Neural cell (in vitro differentiated cells): ENCODE measurements around the gene MAP4K4. TPM values are rescaled to one million over a fixed set of nuclear protein-coding genes. Genes with fewer than 3 reads are reported as not detected.

ENCODE experiments used
- H2AFZ ChIP-seq: fragments of 200-600, 300-800 bp; sonication (generic), shearing (Covaris generic); 2 replicates; pipeline ENCODE4 v1.6.0; 2014; ENCODE audit warnings: low read depth, mild to moderate bottlenecking, antibody characterized with exemption, low read length, moderate library complexity
- H3F3A ChIP-seq: fragments of 200-600 bp; shearing (Covaris generic); 2 replicates; pipeline ENCODE4 v1.6.1; 2016; ENCODE audit warnings: mild to moderate bottlenecking, moderate library complexity, mixed read lengths, antibody characterized with exemption, low read length; ENCODE audit not compliant: insufficient read depth, poor library complexity, severe bottlenecking
- H3K27ac ChIP-seq: fragments of 200-600, 300-800 bp; sonication (generic), shearing (Covaris generic); 2 replicates; pipeline ENCODE4 v1.5.1; 2014; ENCODE audit warnings: mild to moderate bottlenecking, low read length, moderate library complexity
- H3K27me3 ChIP-seq: fragments of 300-800, 200-600 bp; sonication (generic), shearing (Covaris generic); 2 replicates; pipeline ENCODE4 v1.6.0; 2014; ENCODE audit warnings: mild to moderate bottlenecking, low read depth, low read length, moderate library complexity; ENCODE audit not compliant: insufficient read depth
- H3K36me3 ChIP-seq: fragments of 300-800, 200-600 bp; sonication (generic), shearing (Covaris generic); 2 replicates; pipeline ENCODE4 v1.5.1; 2014; ENCODE audit warnings: mild to moderate bottlenecking, antibody characterized with exemption, low read length, moderate library complexity; ENCODE audit not compliant: insufficient read depth
- H3K4me2 ChIP-seq: fragments of 300-800, 200-600 bp; sonication (generic), shearing (Covaris generic); 2 replicates; pipeline ENCODE4 v1.6.0; 2014; ENCODE audit warnings: mild to moderate bottlenecking, low read length
- H3K4me3 ChIP-seq: fragments of 300-800, 200-600 bp; sonication (generic), shearing (Covaris generic); 2 replicates; pipeline ENCODE4 v1.5.1; 2014; ENCODE audit warnings: mild to moderate bottlenecking, low read length, moderate library complexity
- H3K79me2 ChIP-seq: fragments of 200-600 bp; shearing (Covaris generic); replicated peaks from 2 replicates; pipeline ENCODE4 v1.6.0; 2014; ENCODE audit warnings: mild to moderate bottlenecking, low read length, moderate library complexity; ENCODE audit not compliant: insufficient read depth
- H3K9ac ChIP-seq: fragments of 300-800, 200-600 bp; sonication (generic), shearing (Covaris generic); 2 replicates; pipeline ENCODE4 v1.6.1; 2016; ENCODE audit warnings: mild to moderate bottlenecking, low read length, mixed read lengths
- H3K9me2 ChIP-seq: fragments of 200-600 bp; shearing (Covaris generic); 2 replicates; pipeline ENCODE4 v1.6.1; 2016; ENCODE audit warnings: mild to moderate bottlenecking, low read length, mixed read lengths; ENCODE audit not compliant: insufficient read depth
- H3K9me3 ChIP-seq: fragments of 200-600, 300-800 bp; sonication (generic), shearing (Covaris generic); 2 replicates; pipeline ENCODE4 v1.6.1; 2016; ENCODE audit warnings: mild to moderate bottlenecking, mixed run types, low read length, moderate library complexity, mixed read lengths
- H4K20me1 ChIP-seq: fragments of 200-600 bp; shearing (Covaris generic); 2 replicates; pipeline ENCODE4 v1.6.1; 2016; ENCODE audit warnings: mild to moderate bottlenecking, mixed run types; ENCODE audit not compliant: insufficient read depth
- EP300 ChIP-seq: fragments of 450-650 bp; conservative IDR thresholded peaks from 2 replicates; pipeline ENCODE4 v1.6.1; 2014; ENCODE audit warnings: antibody characterized with exemption, mild to moderate bottlenecking, moderate library complexity; ENCODE audit not compliant: poor library complexity, severe bottlenecking
- EZH2 ChIP-seq: fragments of 200-600, 300-800 bp; shearing (Covaris generic), sonication (generic); IDR thresholded peaks from 2 replicates; pipeline ENCODE4 v1.6.1; 2014; ENCODE audit warnings: antibody characterized with exemption, low read length, borderline replicate concordance, mild to moderate bottlenecking; ENCODE audit not compliant: insufficient read depth, poor library complexity, severe bottlenecking
- MXI1 ChIP-seq: fragments of 450-650 bp; conservative IDR thresholded peaks from 2 replicates; pipeline ENCODE4 v1.6.1; 2014; ENCODE audit warnings: antibody characterized with exemption, mild to moderate bottlenecking; ENCODE audit not compliant: poor library complexity, severe bottlenecking
- POLR2AphosphoS5 ChIP-seq: IDR thresholded peaks from 2 replicates; pipeline ENCODE4 v1.6.1; 2012
- RAD21 ChIP-seq: fragments of 450-650 bp; conservative IDR thresholded peaks from 2 replicates; pipeline ENCODE4 v1.6.1; 2014; ENCODE audit warnings: antibody characterized with exemption, mild to moderate bottlenecking, moderate library complexity
- SMC3 ChIP-seq: fragments of 450-650 bp; conservative IDR thresholded peaks from 2 replicates; pipeline ENCODE4 v1.6.1; 2014; ENCODE audit warnings: antibody characterized with exemption, mild to moderate bottlenecking, moderate library complexity; ENCODE audit not compliant: poor library complexity
- TAF1 ChIP-seq: IDR thresholded peaks from 2 replicates; pipeline ENCODE4 v1.6.1; 2012; ENCODE audit warnings: low read depth
- polyA plus RNA-seq: library from polyadenylated mRNA; depleted of rRNA; stranded (reverse); fragments of >200 nt; gene quantifications from 2 replicates; pipeline ENCODE4 v1.2.3, GENCODE V29; 2014
- TF ChIP-seq, protein P1 (sequence below): IDR thresholded peaks from 2 replicates; pipeline ENCODE4 v1.6.1; 2012; ENCODE audit warnings: borderline replicate concordance
- TF ChIP-seq, protein P2 (sequence below): fragments of 450-650 bp; IDR thresholded peaks from 2 replicates; pipeline ENCODE4 v1.5.1; 2014; ENCODE audit warnings: antibody characterized with exemption, mild to moderate bottlenecking, moderate library complexity; ENCODE audit not compliant: poor library complexity, severe bottlenecking

MAP4K4 gene
- polyA plus RNA-seq, 1 donor from 2014 or later = 125 TPM

DNA sequence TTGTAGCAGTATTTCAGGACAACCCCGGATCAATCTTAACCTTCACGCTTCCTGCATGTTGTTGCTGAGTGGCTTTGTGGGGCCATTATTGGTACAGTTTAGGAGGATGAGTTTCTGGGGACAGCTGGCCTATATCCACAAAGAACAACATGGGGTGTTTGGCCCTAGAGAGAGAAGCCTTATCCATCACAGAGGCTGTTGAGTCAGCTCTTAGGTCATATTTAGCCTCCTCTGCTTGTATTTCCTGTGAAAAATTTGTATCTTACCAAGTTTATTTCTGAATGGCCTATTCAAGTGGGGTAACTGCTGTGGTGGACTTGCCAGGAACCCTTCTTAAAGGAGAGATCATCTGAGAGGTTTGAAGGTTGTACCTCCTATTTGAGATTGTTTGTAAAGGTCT, 77.6 kb downstream of the MAP4K4 start:
- no peak overlapping the region for H3K4me2 ChIP-seq

DNA sequence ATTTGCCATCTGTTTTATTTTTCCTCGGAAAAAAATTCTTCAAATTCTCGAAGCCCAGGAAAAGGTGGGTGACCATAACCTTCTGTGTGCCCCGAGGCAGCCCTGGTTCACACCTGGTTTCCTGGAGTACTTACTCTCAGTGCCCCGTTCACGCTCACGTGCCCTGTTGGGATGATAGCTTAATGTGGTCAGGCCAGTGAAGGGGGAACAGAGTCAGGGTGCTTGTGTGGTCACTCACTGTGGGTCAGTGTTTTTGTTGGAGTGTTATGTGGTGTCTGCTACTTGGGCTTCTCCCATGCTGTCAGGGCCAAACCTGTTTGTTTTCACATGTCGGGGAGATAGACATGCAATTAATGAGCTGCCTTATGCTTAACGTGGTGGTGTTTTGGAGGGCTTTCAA, 78.1 kb downstream of the MAP4K4 start:
- Histone ChIP-seq H3K9me2 (no peaks in the 10 kb centered on the region), H2AFZ (no peak overlapping the region), H3K27ac (no peak overlapping the region), H3K4me3 (no peak overlapping the region), H3K79me2 (peaks cover 100% of the 10 kb centered on the region), H3K27me3 (no peaks in the 10 kb centered on the region), H3F3A (no peaks in the 10 kb centered on the region), H4K20me1 (peaks cover 28% of the 10 kb centered on the region), H3K9ac (no peak overlapping the region), H3K4me2 (no peak overlapping the region), H3K36me3 (no peaks in the 10 kb centered on the region), H3K9me3 (no peaks in the 10 kb centered on the region)
- TF ChIP-seq RAD21 = no peak
- no peak for TF ChIP-seq SMC3

More for the DNA sequence above, 77.6 kb downstream of the MAP4K4 start:
- Histone ChIP-seq H3K79me2 (peaks cover 99% of the 10 kb centered on the region), H3K27ac (no peak overlapping the region), H3K27me3 (no peaks in the 10 kb centered on the region), H3K4me3 (no peak overlapping the region), H3K9ac (no peak overlapping the region), H3K9me3 (no peaks in the 10 kb centered on the region), H3K36me3 (no peaks in the 10 kb centered on the region), H3K9me2 (no peaks in the 10 kb centered on the region), H4K20me1 (peaks cover 28% of the 10 kb centered on the region), H2AFZ (no peak overlapping the region), H3F3A (no peaks in the 10 kb centered on the region)
- TF ChIP-seq, protein P1, sequence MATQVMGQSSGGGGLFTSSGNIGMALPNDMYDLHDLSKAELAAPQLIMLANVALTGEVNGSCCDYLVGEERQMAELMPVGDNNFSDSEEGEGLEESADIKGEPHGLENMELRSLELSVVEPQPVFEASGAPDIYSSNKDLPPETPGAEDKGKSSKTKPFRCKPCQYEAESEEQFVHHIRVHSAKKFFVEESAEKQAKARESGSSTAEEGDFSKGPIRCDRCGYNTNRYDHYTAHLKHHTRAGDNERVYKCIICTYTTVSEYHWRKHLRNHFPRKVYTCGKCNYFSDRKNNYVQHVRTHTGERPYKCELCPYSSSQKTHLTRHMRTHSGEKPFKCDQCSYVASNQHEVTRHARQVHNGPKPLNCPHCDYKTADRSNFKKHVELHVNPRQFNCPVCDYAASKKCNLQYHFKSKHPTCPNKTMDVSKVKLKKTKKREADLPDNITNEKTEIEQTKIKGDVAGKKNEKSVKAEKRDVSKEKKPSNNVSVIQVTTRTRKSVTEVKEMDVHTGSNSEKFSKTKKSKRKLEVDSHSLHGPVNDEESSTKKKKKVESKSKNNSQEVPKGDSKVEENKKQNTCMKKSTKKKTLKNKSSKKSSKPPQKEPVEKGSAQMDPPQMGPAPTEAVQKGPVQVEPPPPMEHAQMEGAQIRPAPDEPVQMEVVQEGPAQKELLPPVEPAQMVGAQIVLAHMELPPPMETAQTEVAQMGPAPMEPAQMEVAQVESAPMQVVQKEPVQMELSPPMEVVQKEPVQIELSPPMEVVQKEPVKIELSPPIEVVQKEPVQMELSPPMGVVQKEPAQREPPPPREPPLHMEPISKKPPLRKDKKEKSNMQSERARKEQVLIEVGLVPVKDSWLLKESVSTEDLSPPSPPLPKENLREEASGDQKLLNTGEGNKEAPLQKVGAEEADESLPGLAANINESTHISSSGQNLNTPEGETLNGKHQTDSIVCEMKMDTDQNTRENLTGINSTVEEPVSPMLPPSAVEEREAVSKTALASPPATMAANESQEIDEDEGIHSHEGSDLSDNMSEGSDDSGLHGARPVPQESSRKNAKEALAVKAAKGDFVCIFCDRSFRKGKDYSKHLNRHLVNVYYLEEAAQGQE = no peak
- TF ChIP-seq EP300 = no peak
- TF ChIP-seq SMC3 = no peak
- TF ChIP-seq RAD21 = no peak
- no peak for TF ChIP-seq EZH2
- TF ChIP-seq MXI1 = no peak
- TF ChIP-seq, protein P2, sequence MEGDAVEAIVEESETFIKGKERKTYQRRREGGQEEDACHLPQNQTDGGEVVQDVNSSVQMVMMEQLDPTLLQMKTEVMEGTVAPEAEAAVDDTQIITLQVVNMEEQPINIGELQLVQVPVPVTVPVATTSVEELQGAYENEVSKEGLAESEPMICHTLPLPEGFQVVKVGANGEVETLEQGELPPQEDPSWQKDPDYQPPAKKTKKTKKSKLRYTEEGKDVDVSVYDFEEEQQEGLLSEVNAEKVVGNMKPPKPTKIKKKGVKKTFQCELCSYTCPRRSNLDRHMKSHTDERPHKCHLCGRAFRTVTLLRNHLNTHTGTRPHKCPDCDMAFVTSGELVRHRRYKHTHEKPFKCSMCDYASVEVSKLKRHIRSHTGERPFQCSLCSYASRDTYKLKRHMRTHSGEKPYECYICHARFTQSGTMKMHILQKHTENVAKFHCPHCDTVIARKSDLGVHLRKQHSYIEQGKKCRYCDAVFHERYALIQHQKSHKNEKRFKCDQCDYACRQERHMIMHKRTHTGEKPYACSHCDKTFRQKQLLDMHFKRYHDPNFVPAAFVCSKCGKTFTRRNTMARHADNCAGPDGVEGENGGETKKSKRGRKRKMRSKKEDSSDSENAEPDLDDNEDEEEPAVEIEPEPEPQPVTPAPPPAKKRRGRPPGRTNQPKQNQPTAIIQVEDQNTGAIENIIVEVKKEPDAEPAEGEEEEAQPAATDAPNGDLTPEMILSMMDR = no peak
- TF ChIP-seq TAF1 = no peak
- TF ChIP-seq POLR2AphosphoS5 = no peak
